Measurements from ENCODE around the gene SUPT6H.
A peak's percentile ranks its signal among the peaks of the same experiment; 100 is the strongest.
"Not testable (repeated sequence)": the region's sequence is repeated elsewhere in the genome, so short reads cannot be mapped to it uniquely, and the experiment has no call there.

SUPT6H gene

GRCh38 chr17:28648698-28649097, 13.3 kb upstream of the SUPT6H start:
- DNase-seq (ENCODE audit: low spot score): no peak

- no peak for DNase-seq (ENCODE audit: low spot score)
Observed at GRCh38 chr17:28655160-28655559, 6.8 kb upstream of the SUPT6H start.

DNA sequence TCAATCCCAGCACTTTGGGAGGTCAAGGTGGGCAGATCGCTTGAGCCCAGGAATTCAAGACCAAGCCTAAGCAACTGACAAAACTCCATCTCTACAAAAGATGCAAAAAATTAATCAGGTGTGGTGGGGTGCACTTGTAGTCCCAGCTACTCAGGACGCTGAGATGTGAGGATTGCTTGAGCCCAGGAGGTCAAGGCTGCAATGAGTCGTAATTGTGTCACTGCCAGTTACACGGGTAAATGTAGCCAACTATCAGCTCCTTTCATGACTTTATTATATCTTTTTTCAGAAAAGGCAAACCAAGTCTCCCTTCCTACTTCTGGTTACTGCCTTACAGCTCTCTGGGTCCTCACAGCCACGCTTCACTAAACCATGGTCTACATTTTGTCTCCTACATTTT, 4.2 kb upstream of the SUPT6H start:
- DNase-seq (ENCODE audit: low spot score): peak; percentile 33

GRCh38 chr17:28658342-28658741, 3.7 kb upstream of the SUPT6H start:
- DNase-seq (ENCODE audit: low spot score): not testable (repeated sequence)

DNA sequence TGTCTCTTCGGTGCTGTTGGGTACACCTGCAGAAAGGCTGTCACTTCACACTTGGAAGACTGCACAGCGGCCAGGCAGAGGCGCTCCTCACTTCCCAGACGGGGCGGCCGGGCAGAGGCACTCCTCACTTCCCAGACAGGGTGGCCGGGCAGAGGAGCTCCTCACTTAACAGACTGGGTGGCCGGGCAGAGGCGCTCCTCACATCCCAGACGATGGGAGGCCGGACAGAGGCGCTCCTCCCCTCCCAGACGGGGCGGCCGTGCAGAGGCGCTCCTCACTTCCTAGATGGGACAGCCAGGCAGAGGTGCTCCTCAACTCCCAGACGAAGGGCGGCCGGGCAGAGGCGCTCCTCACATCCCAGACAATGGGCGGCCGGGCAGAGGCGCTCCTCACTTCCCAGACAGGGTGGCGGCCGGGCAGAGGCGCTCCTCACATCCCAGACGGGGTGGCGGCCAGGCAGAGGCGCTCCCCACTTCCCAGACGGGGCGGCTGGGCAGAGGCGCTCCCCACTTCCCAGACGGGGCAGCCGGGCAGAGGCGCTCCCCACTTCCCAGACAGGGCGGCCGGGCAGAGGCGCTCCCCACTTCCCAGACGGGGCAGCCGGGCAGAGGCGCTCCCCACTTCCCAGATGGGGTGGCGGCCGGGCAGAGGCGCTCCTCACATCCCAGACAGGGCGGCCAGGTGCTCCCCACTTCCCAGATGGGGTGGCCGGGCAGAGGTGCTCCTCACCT, 3.1 kb upstream of the SUPT6H start:
- not testable (repeated sequence) for DNase-seq (ENCODE audit: low spot score)

- not testable (repeated sequence) for DNase-seq (ENCODE audit: low spot score)
Observed at GRCh38 chr17:28659497-28659881, 2.5 kb upstream of the SUPT6H start.

- DNase-seq (ENCODE audit: low spot score): no peak
Observed at GRCh38 chr17:28662527-28662829, 473 bp downstream of the SUPT6H start.

- no peak for DNase-seq (ENCODE audit: low spot score)
Observed at GRCh38 chr17:28663723-28664122, 1.7 kb downstream of the SUPT6H start.

GRCh38 chr17:28665994-28666393, 4.0 kb downstream of the SUPT6H start:
- no peak for DNase-seq (ENCODE audit: low spot score)

DNA sequence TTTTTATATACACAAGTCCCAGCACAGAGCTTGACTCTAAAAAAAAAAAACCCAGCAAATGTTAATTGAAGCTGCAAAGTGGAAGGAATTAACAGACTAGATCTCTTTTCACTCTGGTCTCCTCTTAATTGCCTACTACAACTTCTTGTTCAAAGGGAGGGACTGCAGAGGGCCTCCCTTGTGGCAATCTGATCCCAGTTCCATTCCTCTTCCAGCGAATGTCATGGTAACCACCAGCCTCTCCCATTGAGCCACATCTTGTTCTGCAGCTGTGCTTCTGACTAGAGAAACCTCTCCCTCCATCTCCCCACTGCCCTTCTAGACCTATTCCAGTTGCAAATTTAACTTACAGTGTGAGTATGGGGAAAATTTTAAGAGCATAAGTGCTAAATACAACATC, 5.9 kb downstream of the SUPT6H start:
- DNase-seq (ENCODE audit: low spot score): no peak

- DNase-seq (ENCODE audit: low spot score): no peak
Observed at GRCh38 chr17:28669918-28670317, 7.9 kb downstream of the SUPT6H start.

DNA sequence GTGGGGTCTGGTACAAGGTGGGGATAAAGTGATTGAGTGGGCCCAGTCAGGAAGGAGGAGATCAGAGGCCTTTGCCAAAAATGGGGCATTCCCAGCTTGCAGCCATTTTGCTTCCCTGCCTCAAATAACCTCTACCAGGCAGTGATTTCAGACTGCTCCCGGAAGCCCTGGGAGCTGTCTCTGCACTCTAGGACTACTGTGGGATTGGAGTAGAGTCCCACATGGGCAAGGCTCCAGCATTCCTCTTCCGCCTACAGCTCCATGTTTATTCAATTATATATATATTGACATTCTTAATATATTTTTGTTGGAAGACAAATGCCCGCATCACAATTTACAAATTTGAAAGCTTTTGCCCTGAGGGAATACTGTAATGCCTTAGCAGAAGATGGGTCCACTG, 13.5 kb downstream of the SUPT6H start:
- no peak for DNase-seq (ENCODE audit: low spot score)

DNA sequence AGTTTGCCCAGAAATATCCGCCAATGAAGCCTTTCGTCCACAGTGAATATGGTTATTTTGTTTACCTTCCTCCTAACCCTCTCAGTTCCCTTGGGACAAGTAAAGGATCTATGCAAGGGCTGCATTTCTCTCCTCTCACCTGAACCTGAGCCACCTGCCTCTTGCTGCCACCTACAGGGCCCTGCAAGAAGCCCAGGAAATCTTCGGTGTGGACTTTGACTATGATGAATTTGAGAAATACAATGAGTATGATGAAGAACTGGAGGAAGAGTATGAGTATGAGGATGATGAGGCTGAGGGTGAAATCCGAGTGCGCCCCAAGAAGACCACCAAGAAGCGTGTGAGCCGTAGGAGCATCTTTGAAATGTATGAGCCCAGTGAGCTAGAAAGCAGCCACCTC, 14.0 kb downstream of the SUPT6H start:
- no peak for DNase-seq (ENCODE audit: low spot score)

- DNase-seq (ENCODE audit: low spot score): no peak
Observed at GRCh38 chr17:28682655-28683054, 20.6 kb downstream of the SUPT6H start.

DNA sequence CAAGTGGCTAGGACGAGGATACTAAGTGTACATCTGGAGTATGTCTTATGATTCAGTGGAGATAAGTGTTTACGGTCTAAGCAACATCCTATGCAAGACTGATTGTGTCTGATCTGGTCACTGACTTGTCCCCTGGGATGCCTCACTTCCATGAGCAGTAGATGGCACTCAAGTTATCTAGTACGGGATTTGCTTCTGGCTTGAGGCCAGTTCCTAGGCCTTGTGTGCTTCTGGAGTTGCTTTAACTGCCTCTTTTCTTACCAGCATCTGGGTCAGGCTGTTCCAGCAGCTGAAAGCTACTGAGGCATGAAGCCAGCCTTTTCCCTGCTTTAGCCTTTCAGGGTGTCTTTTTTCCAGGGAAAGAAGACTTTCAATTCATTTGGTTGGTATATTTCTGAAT, 23.0 kb downstream of the SUPT6H start:
- no peak for DNase-seq (ENCODE audit: low spot score)

GRCh38 chr17:28685366-28685765, 23.4 kb downstream of the SUPT6H start:
- DNase-seq (ENCODE audit: low spot score): no peak

DNA sequence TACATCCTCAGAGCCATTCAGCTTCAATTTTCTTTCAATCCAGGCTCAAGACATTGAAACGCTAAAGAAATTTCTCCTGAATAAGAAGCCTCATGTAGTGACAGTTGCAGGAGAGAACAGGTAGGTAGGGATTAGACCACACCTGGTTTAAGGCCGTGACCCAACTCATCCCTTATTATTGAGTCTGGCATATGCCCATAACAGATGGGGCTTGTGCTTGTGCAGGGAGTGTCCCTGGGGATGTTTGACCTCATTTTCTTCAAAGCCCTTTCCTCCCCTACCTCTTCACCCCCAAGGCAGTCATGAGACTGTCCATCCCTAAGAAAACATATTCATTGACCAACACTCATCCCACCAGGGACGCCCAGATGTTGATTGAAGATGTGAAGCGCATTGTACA, 24.3 kb downstream of the SUPT6H start:
- no peak for DNase-seq (ENCODE audit: low spot score)

GRCh38 chr17:28688481-28688880, 26.5 kb downstream of the SUPT6H start:
- DNase-seq (ENCODE audit: low spot score): no peak

DNA sequence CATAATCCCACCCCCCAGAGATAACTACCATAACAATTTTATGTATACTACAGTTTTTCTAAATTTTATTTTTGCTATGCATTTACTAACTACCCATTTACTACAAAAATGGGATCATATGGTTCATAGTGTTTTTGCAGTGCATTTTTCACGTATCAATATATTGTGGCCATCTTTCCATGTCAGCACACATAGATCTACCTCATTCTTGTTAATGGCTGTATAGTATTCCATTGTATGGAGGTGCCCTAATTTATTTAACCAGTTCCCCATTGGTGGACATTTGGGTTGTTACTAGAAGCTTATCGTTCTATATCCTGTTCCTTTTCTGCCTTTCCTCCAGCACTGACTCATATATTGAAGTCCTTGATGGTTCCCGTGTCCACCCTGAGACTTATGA, 27.0 kb downstream of the SUPT6H start:
- DNase-seq (ENCODE audit: low spot score): no peak

DNA sequence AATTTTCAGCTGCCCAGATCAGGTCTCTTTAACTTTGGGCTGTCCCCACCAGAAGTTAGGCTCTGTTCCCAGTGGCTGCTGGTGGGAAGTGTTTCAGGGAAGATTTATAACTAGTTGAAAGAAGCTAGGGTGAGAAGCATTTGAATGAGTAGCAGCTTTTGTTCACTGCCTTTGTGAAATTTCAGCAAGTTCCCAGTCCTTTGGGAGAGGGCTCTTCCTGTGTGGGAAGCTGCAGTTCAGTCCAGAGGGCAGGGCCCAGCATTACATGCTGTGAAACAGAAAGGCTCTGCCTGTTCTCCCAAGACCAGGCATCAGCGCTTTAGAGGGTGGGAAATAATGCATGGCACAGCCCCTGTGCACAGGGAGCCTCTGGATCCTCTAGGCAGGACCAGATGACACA, 31.9 kb downstream of the SUPT6H start:
- no peak for DNase-seq (ENCODE audit: low spot score)

DNA sequence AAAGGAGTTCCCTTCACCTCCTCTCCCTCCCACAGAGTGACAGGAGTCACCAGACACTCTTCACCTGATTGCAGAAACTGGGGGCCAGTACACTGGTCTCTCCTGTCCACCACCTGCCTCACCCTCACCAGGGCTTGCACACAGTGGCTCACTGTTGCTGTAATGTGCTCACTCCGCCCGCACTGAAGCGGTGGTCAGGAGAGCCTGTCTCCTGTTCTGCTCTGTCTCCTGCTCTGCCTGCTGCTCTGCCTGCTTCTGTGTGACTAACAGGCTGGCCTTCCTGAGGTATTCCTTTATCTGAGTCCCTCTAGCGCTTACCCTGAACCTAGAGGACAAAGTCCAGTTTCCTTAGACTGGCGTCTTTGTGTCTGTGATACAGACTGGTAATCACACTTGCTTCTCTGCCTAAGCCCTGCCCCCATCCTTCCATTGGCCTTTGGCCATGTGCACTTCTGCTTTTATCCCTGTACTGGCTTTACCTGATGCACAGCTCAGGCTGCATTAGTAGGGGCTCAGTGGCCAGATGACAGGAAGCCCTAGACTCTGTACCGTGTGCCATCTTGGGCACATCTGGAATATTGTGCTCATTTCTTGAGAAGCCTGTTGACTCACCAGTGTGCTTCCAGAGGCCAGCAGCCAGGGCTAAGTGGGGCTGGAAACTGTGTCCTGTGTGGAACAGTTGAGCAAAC, 36.4 kb downstream of the SUPT6H start:
- DNase-seq (ENCODE audit: low spot score): no peak

GRCh38 chr17:28700278-28700677, 38.3 kb downstream of the SUPT6H start:
- DNase-seq (ENCODE audit: low spot score): no peak

- no peak for DNase-seq (ENCODE audit: low spot score)
Observed at GRCh38 chr17:28700830-28701492, 39.0 kb downstream of the SUPT6H start.

Measured in AG08396 (cell line).